IMR-90 (cell line): ENCODE results near the gene MMP3. TPM values are rescaled to one million over a fixed set of nuclear protein-coding genes. Genes with fewer than 3 reads are reported as not detected.

Experiments used
- ATAC-seq: fragments of 200-7000 bp; cut with Tn5 transposase; 2 replicates; pipeline ENCODE4 v1.9.1; 2020; ENCODE audit warnings: low read depth, mild to moderate bottlenecking, moderate library complexity
- BruUV-seq: library from RNA; stranded (reverse); fragments of 400-500 nt; replicated peaks from 2 replicates; lab custom pipeline; 2021; lab: Mats Ljungman, UMichigan
- CTCF ChIA-PET: fragments of 300-600 bp; formaldehyde crosslinking; extraction: SDS; loops from one replicate; lab custom pipeline; 2021; ENCODE audit warnings: antibody characterized with exemption; lab: Yijun Ruan, JAX
- POLR2A ChIA-PET: fragments of 300-600 bp; sonication (Branson Sonifier 250); formaldehyde crosslinking; loops from one replicate; lab custom pipeline; 2022; ENCODE audit warnings: antibody characterized with exemption; ENCODE audit not compliant: unreplicated experiment; lab: Charles Lee
- DNase-seq: peaks from one replicate; pipeline ENCODE4 v3.0.0; 2013
- H2AFZ ChIP-seq: replicated peaks from 2 replicates; pipeline ENCODE3; 2013; ENCODE audit warnings: low read length, mild to moderate bottlenecking; ENCODE audit not compliant: poor library complexity
- H2AK5ac ChIP-seq: 2 replicates; pipeline ENCODE4 v1.6.1; 2013; ENCODE audit warnings: low read depth, low read length, inconsistent platforms
- H2AK9ac ChIP-seq: replicated peaks from 2 replicates; pipeline ENCODE3; 2013; ENCODE audit warnings: mild to moderate bottlenecking, low read depth, low read length, moderate library complexity; ENCODE audit not compliant: poor library complexity
- H2BK120ac ChIP-seq: 2 replicates; pipeline ENCODE4 v1.6.1; 2013; ENCODE audit warnings: low read depth, low read length, inconsistent platforms
- H2BK15ac ChIP-seq: 3 replicates; pipeline ENCODE4 v1.6.1; 2013; ENCODE audit warnings: low read depth, low read length, inconsistent platforms
- H2BK20ac ChIP-seq: 2 replicates; pipeline ENCODE4 v1.6.1; 2013; ENCODE audit warnings: low read depth, mild to moderate bottlenecking, inconsistent platforms, low read length, moderate library complexity
- H2BK5ac ChIP-seq: 2 replicates; pipeline ENCODE4 v1.6.1; 2013; ENCODE audit warnings: mild to moderate bottlenecking, low read depth, low read length, inconsistent platforms; ENCODE audit not compliant: poor library complexity, severe bottlenecking
- H3K14ac ChIP-seq: replicated peaks from 2 replicates; pipeline ENCODE4 v1.6.1; 2013; ENCODE audit warnings: low read depth, low read length, inconsistent platforms
- H3K18ac ChIP-seq: 2 replicates; pipeline ENCODE4 v1.6.1; 2013; ENCODE audit warnings: low read depth, low read length, control low read depth
- H3K23ac ChIP-seq: 2 replicates; pipeline ENCODE4 v1.6.1; 2013; ENCODE audit warnings: low read depth, low read length, inconsistent platforms
- H3K27ac ChIP-seq: 2 replicates; pipeline ENCODE4 v1.5.1; 2013; ENCODE audit warnings: mild to moderate bottlenecking, control low read depth, low read length; ENCODE audit not compliant: insufficient read depth
- H3K27me3 ChIP-seq: 2 replicates; pipeline ENCODE4 v1.6.1; 2013; ENCODE audit warnings: low read length; ENCODE audit not compliant: control insufficient read depth, insufficient read depth
- H3K36me3 ChIP-seq: 2 replicates; pipeline ENCODE4 v1.6.1; 2013; ENCODE audit warnings: low read length, mixed read lengths; ENCODE audit not compliant: control insufficient read depth, insufficient read depth
- H3K4ac ChIP-seq: 2 replicates; pipeline ENCODE4 v1.6.1; 2013; ENCODE audit warnings: low read depth, low read length, inconsistent platforms
- H3K4me1 ChIP-seq: 2 replicates; pipeline ENCODE4 v1.6.1; 2013; ENCODE audit warnings: low read length, mixed read lengths; ENCODE audit not compliant: control insufficient read depth, insufficient read depth
- H3K4me2 ChIP-seq: 2 replicates; pipeline ENCODE4 v1.6.1; 2013; ENCODE audit warnings: low read depth, mild to moderate bottlenecking, control low read depth, low read length, moderate library complexity
- H3K4me3 ChIP-seq: 2 replicates; pipeline ENCODE4 v1.5.1; 2013; ENCODE audit warnings: low read depth, mild to moderate bottlenecking, control low read depth, low read length, moderate library complexity; ENCODE audit not compliant: insufficient read depth
- H3K56ac ChIP-seq: 2 replicates; pipeline ENCODE4 v1.6.1; 2013; ENCODE audit warnings: low read length, inconsistent platforms; ENCODE audit not compliant: insufficient read depth; ENCODE audit errors: extremely low read depth
- H3K79me1 ChIP-seq, 2 experiments: 2 replicates each; pipeline ENCODE4 v1.6.1; 2013; ENCODE audit warnings: low read length in 2 of 2, inconsistent platforms in 1 of 2, low read depth in 1 of 2
- H3K9ac ChIP-seq: 2 replicates; pipeline ENCODE4 v1.6.1; 2013; ENCODE audit warnings: low read depth, low read length, control low read depth
- H3K9me1 ChIP-seq: 2 replicates; pipeline ENCODE4 v1.6.1; 2013; ENCODE audit warnings: low read length, inconsistent platforms; ENCODE audit not compliant: insufficient read depth
- H3K9me3 ChIP-seq: 2 replicates; pipeline ENCODE4 v1.6.1; 2013; ENCODE audit warnings: low read length; ENCODE audit not compliant: control insufficient read depth, insufficient read depth
- H4K20me1 ChIP-seq: 2 replicates; pipeline ENCODE4 v1.6.1; 2013; ENCODE audit warnings: low read length, inconsistent platforms; ENCODE audit not compliant: insufficient read depth
- H4K5ac ChIP-seq: 2 replicates; pipeline ENCODE4 v1.6.1; 2013; ENCODE audit warnings: mild to moderate bottlenecking, low read depth, low read length, control low read depth
- H4K8ac ChIP-seq, 2 experiments: 2 replicates each; pipeline ENCODE4 v1.6.1; 2013; ENCODE audit warnings: low read depth in 2 of 2, low read length in 2 of 2, control low read depth in 1 of 2, inconsistent platforms in 1 of 2
- H4K91ac ChIP-seq: 2 replicates; pipeline ENCODE4 v1.6.1; 2013; ENCODE audit warnings: low read depth, low read length, inconsistent platforms; ENCODE audit not compliant: insufficient read depth
- CEBPB ChIP-seq: IDR thresholded peaks from 2 replicates; pipeline ENCODE4 v1.6.1; 2012; ENCODE audit warnings: low read depth, low read length, improper control_type of control experiment
- MAZ ChIP-seq: IDR thresholded peaks from 2 replicates; pipeline ENCODE4 v1.6.1; 2012; ENCODE audit warnings: low read depth, mild to moderate bottlenecking, low read length, improper control_type of control experiment, moderate library complexity, borderline replicate concordance
- RAD21 ChIP-seq: IDR thresholded peaks from 2 replicates; pipeline ENCODE4 v1.6.1; 2012; ENCODE audit warnings: low read length, improper control_type of control experiment
- RCOR1 ChIP-seq: IDR thresholded peaks from 2 replicates; pipeline ENCODE4 v1.6.1; 2012; ENCODE audit warnings: mild to moderate bottlenecking, low read length, improper control_type of control experiment; ENCODE audit not compliant: insufficient replicate concordance
- WGBS, 2 experiments: methylation state at CpG; one replicate each; pipeline versions ENCODE4 v1.1.5 to v1.1.7; 2013; ENCODE audit warnings: missing lambda C conversion rate in 2 of 2; ENCODE audit not compliant: insufficient read length in 1 of 2; ENCODE audit errors: extremely low coverage in 2 of 2; 5-methylcytosine and 5-hydroxymethylcytosine counted together
- dilution Hi-C: fragments of 300-500 bp; cut with HindIII; formaldehyde crosslinking; loops from one replicate; pipeline ENCODE4 v1.14.3; 2018; ENCODE audit warnings: low sequenced_read_pairs; ENCODE audit not compliant: unreplicated experiment
- in situ Hi-C: fragments of 300-500 bp; cut with MboI; formaldehyde crosslinking; loops from 3 replicates; pipeline ENCODE4 v1.14.3; 2019; ENCODE audit warnings: low sequenced_read_pairs, inconsistent platforms, mixed read lengths
- intact Hi-C: fragments of 100-400 bp; cut with micrococcal nuclease; formaldehyde crosslinking; loops from 2 replicates; pipeline ENCODE4 v1.10.0; 2022
- polyA plus RNA-seq, 3 experiments: library from polyadenylated mRNA; depleted of rRNA; stranded (reverse); fragments of >200 nt; gene quantifications; 2 replicates each; pipeline ENCODE4 v1.2.3, GENCODE V29; 2012; ENCODE audit warnings: low replicate concordance in 1 of 3
- total RNA-seq: library from RNA; depleted of rRNA; stranded (reverse); fragments of >200 nt; gene quantifications from 2 replicates; pipeline ENCODE4 v1.2.3, GENCODE V29; 2012

Gene MMP3
- total and polyA plus RNA-seq, 2 of the 4 experiments (the other 2 are of a cell fraction): under 0.01 to 0.39 TPM

DNA sequence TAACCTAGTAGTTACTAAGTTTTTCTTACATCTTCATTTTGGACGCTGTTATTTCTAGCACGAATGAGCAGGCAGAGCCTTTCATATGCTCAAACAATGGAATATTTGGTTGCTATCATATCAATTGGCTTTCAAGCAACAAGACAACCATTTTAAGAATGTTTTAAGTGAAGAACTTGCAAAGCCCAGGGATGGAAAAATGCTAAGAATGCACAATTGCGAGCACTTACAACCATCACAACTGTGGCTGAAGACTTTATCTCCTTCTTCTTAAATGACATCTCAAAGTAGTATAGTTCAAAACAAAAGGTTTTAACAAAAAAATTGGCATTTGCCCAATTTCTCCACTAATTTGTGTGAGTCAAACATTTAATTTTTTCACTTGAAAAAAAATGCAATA, 37.1 kb downstream of the MMP3 start:
- no peaks in the 10 kb centered on the region for H3K27me3 ChIP-seq
- DNase-seq (peak; percentile 50), ATAC-seq (peak; percentile 49; the same call in 1 of the 2 replicates)
- ChIA-PET CTCF (no interaction called here), POLR2A (no interaction called here)
- no peak overlapping the region for H3K56ac ChIP-seq
- no peak overlapping the region for H3K14ac ChIP-seq
- H2AK9ac ChIP-seq: no peak overlapping the region
- no peak overlapping the region for H2BK20ac ChIP-seq
- H3K9ac ChIP-seq: no peak overlapping the region
- no peaks in the 10 kb centered on the region for H3K9me3 ChIP-seq
- no peaks in the 10 kb centered on the region for H3K36me3 ChIP-seq
- in situ Hi-C loops: no loop called here
- H2BK120ac ChIP-seq: no peak overlapping the region
- H3K18ac ChIP-seq: no peak overlapping the region
- H3K4me2 ChIP-seq: no peak overlapping the region
- H3K9me1 ChIP-seq: peaks cover 1% of the 10 kb centered on the region; the same call in 1 of the 2 replicates
- no peak overlapping the region for H4K8ac ChIP-seq
- H3K4ac ChIP-seq: no peak overlapping the region
- dilution Hi-C loops: no loop called here
- no peak overlapping the region for H3K27ac ChIP-seq
- no peak overlapping the region for H2BK15ac ChIP-seq
- no peak overlapping the region for H2AFZ ChIP-seq
- WGBS, 2 experiments: no CpG with 5 or more reads among the region's 3 CpGs
- BruUV-seq: no TSS peak
- H3K79me1 ChIP-seq: no peaks in the 10 kb centered on the region
- H2BK5ac ChIP-seq: no peak overlapping the region
- no peak overlapping the region for H4K5ac ChIP-seq
- intact Hi-C loops: no loop called here
- no peak overlapping the region for H3K23ac ChIP-seq
- no peak for TF ChIP-seq RAD21
- no peak for TF ChIP-seq MAZ
- TF ChIP-seq RCOR1: no peak
- TF ChIP-seq CEBPB: no peak
- peaks cover 3% of the 10 kb centered on the region; the same call in 1 of the 2 replicates for H3K4me1 ChIP-seq
- H2AK5ac ChIP-seq: no peak overlapping the region
- H4K91ac ChIP-seq: no peak overlapping the region
- no peaks in the 10 kb centered on the region for H4K20me1 ChIP-seq
- H3K4me3 ChIP-seq: no peak overlapping the region
